Activated T-helper 1 cell treated with anti-CD3 and anti-CD28 coated beads, Interleukin-2, amount 50 U/mL, for 16 hours (primary cell): ENCODE measurements around the gene NEURL1B.

Experiments
- DNase-seq, 2 donors: peaks; one replicate each; pipeline ENCODE4 v3.0.0-alpha.2; 2020; ENCODE audit warnings: low read depth in 1 of 2, low spot score in 1 of 2

Gene NEURL1B

DNA sequence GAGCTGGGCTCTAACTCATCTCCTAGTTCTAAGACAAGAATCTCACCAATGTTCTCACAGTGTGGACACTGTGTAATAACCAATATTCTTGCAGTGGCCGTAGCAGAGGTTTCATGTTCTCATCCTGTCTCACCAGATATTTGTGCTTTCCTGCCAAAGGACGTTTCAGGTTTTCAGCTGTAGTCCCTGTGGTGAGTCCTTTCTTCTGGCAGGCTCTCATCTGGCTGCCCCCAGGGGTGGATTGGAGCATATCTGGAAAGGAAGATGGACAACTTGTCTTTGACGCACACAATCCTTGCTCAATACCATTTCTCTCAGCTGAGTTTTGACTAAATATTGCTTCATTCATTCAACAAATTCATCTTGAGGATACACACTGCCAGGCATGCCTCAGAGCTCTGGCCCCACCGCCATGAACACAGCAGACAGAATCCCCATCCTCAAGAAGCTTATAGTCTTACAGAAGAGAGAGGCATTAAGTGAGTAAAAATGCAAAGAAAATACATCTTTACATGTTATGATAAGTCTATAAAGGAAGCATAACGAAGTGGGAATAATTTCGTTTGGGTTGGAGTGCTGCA is 33.8 kb upstream of the NEURL1B start:
- no peak for DNase-seq

DNA sequence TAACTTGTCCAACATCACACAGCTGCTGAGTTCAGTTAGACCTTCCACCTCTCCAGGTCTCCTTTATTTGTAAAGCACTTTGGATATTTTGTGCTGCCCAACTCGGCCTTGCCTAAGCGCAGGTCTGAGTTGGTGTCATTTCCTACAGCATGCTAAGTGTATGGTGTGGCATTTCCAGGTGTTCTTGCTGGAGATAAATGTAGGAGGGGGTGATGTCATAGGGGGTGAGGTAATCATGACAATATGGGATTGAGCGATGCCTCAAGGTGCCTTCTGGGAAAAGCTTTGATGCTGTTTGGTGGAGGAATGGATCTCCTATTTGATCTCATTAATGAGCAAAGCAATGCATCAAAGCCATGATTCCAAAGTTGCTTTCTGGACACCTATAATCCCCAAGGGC is 32.3 kb upstream of the NEURL1B start:
- no peak for DNase-seq

DNA sequence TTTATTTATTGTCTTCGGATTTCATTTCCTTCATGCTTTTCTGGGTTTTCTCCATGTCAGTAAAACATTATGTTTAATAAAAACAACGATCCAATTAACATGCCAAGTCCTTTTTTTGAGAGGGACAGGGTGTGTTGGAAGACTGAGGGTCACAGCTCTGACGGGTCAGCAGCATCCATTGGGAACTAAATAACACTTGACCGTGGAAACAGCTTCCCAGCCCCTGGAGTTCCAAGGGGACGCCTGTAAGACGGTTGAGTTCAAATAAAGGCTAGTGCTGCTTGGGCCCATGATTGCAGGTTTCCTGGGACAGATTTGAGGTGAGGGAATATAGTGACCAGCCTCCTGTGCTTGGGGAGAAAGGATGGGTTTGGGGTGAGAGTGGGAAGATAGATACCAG is 30.4 kb upstream of the NEURL1B start:
- DNase-seq: no peak

DNA sequence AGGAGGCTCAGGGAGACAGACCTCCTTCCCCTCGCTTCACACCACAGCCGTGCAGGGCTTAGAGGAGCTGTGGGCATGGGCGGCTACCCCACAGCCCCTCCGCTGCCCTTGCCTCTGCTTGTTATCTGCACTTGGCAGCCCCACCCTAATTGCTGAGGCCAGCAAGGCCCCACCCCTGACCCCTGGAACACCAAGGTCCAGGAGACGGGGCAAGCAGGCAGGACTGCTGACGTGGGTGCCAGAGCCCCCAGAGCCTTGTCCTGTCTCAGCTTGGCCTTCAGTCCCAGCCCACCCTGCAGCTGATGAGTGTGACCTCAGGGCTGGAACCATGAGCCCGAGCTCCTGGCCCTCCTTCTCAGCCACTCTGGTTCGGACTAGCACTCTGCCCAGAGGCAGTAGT is 29.1 kb upstream of the NEURL1B start:
- no peak for DNase-seq

DNA sequence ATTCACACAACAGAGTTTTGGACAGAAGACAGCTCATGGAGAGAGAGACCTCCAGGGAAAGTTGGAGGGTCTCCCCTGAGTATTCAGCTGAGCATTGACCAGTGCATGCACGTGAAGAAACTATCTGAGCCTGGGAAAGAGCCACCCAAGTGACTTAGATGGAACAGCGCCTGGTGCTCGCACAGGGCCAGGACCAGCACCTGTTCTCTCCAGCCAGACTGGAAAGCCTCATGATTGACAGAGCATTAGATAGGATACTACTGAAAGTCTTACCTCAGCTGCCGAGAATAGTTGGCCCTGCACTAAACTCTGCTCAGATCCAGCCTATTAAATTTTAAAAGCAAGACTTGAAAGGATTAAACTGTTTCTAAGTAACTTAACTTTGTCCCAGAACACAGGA is 28.3 kb upstream of the NEURL1B start:
- DNase-seq: no peak

DNA sequence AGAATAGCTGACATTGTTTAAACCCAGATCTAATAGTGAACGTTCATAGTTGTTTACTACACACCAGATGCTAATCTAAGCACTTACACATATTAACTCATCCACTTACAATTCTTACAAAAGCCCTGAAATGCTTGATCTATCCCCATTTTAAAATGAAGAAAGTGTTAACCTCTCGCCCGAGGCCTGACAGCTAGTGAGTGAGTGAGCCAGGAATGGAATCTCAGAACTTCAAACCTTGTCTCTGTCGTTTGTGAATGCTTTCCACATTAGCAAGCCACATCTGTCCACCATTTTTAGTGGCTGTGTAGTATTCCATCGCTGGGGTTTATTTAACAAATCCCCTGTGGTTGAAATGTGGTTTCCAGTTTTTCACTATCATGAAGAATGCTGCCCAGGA is 24.9 kb upstream of the NEURL1B start:
- no peak for DNase-seq

DNA sequence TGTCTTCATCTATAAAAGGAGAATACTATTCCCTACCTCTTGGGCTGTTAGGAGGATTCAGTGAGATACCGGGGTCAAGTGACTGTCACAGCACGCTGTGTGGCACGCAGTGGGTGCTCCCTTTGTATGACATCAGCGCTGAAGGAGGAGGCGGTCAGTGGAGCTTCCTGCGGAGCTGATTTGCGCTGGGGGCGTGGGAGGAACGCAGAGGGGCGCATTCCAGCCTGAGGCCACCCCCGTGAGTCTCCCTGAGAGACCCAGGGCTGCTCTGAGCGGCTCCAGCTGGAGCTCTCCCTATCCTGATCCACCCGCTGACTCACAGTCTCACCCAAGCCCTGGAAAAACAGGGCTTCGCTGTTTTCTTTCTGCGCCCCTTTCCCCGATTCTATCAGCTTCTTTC is 24.3 kb upstream of the NEURL1B start:
- DNase-seq: no peak

DNA sequence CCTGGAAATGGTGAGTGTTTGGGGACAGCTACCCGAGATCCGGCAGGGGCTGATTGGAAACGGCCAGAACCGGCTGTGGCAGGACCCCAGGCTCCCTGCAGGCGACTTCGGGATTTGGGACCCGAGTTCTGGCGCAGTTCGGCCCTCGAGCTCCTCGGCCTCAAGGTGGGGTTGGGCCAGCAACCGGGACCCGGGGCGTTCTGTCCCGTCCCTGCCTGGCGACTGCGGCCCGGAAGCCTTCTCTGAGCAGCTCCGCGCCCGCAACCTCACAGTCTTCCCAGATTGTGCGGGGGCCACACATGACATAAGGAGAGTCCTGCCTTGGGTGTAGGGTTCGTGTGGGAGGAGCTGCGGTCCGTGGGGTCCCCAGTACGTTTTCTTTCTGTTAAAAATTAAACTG is 23.2 kb upstream of the NEURL1B start:
- no peak for DNase-seq

DNA sequence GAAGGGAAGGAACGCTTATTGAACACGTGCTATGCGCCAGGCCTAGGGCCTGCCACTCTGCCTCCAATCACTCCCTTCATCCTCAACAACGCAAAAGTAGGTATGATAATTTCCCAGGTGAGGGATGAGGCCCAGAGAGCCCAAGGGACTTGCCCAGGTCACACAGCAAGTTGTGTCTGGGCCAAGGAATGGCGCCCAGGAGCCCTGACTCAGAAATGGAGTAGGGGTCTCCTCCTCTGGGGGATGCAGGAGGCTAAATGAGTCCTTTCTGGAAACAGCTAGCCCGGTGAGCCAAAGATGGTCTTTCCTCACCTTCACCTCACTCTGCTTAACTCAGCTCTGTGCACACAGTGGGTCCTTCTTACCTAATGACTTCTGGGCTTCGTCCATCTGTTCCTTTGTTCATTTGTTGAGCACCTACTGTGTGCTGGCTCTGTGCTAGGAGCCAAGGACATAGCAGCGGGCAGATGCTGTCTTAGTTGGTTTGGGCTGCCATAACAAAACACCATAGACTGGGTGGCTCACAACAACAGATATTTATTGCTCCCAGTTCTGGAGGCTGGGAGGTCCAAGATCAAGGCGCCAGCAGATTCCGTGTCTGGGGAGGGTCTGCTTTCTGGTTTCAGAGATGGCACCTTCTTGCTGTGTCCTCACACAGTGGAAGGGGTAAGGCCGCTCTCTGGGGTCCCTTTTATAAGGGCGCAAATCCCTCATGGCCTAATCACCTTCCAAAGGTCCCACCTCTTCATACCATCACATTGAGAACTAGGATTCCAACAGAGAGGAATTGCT is 22.3 kb upstream of the NEURL1B start:
- DNase-seq: no peak

DNA sequence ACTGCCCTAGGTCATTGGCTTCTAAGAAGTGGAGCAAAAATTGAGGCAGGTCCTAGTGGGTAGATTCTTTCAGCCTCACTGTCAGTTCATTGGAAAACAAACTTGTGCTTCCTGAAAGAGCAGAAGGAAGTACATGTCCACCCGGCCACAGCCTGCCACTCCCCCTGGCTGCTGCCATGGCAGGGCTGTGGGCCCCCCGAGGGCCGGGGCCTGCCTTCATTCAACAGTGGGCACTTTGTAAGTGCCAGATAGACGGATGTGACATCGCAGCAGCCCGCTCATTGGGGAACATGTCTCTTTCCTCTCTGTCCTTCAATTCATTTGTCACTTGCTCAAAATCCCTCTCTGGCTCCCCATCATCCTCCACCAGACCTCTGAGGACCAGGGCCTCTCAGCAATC is 20.6 kb upstream of the NEURL1B start:
- DNase-seq: no peak

DNA sequence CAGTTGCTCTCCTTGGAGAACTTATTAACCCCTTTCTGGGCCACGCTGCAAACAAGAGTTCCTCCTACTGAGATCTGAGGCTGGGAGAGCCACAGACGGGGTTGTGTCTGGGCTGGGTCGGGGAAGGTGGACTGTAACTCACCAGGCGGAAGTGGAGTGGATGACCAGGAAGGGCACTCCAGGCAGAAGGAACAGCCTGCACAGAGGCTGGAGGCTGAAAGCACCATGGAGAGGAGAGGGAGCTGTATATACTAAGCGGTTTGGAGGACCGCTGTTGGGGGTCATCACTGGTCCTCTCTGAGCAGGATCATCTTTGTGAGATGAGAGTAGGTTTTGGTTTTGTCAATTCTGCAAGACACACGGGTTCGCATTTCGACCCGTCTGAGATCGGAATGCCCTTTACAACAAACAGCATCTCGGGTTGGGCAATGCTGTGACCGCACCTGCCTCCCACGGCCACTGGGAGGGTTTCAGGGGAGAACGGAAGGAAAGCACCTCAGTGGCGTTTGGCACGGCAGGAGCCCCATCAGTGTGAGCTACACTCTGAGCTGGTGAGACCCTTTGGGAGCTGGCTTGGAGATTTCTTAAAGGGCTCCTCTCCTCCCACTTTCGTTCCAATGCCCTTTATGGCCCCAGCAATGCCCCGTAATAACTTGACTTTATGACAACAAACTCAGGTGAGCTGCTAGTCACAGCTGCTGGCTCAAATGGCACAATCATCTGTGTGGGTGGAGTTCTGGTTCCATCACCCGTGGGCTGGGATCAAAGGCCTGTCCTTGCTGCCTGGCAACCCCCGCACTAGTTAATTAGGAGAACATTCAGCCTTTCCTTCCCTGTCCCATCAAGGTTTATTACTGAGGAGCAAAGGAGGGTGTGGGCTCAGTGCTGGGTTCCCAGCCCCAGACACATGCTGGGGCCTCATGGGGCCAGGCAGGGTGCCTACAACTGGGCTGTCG is 18.7 kb upstream of the NEURL1B start:
- DNase-seq: no peak

DNA sequence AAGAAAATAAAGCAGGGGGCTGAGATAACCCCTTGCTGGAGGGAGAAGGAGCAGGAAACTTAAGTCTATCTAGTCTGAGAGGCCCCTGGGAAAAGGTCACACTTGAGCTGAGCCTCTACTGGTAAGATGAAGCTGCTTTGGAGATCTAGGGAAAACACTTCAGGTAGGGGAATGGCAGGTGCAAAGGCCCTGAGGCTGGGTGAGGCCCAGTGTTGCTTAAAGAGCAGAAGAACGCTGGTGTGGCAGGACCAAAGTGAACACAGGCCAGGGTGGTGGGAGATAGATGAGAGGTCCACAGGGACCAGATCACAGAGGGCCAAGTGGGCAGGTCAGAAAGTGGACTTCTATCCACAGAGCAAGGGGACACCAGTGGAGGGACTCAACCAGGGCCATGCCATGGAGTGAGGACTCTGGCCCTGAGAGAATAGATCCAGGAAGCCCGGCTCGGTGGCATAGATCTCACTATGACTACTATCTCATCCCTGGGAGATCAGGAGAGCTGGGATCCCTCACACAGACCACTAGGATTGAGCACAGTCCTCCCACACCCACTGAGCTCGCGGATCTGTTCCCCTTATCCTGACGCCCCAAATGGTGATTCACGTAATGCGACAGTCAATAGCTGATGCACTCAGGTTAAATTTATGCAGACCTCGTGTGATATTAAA is 17.6 kb upstream of the NEURL1B start:
- DNase-seq: no peak

DNA sequence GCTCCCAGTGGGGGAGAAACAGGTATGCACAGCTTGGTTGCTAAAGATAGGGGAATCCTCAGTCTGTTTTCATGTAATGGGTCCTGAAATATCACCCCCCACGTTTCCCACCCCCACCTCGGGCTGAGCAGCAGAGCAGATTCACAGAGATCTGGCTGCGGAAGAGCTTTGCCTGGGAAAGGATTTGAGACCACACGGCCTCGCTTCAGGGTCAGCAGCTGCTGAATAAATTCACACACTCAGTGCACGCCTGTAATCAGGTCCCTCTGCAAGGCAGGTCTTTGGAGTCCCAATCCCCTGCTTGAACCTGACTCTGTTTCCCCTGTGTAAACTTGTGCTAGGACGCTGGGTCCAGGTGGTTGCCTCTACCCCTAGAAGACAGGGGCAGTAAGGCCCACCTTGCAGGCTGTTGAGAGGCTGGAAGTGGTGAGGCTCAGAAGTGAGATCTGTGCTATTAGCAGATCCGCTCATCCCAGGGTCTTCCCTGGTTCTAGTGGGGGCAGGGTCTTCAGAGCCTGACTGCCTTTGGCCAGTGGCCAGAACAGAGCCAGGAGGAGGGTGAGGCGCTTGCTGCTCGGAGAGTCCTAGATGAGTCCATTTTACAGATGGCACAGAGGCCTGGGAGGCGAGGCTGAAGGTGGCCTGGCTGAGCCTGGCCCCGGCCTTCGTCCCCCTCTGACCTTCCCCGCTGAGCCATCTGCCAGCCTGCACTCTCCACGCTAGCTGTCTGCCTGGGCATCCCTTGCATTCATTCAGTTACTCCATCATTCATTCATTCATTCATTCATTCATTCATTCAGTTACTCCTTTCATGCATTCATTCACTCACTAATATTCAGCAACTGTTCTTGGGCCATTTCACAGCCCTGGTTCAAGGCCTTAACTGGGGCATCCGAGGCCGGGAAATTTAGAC is 16.7 kb upstream of the NEURL1B start:
- no peak for DNase-seq

DNA sequence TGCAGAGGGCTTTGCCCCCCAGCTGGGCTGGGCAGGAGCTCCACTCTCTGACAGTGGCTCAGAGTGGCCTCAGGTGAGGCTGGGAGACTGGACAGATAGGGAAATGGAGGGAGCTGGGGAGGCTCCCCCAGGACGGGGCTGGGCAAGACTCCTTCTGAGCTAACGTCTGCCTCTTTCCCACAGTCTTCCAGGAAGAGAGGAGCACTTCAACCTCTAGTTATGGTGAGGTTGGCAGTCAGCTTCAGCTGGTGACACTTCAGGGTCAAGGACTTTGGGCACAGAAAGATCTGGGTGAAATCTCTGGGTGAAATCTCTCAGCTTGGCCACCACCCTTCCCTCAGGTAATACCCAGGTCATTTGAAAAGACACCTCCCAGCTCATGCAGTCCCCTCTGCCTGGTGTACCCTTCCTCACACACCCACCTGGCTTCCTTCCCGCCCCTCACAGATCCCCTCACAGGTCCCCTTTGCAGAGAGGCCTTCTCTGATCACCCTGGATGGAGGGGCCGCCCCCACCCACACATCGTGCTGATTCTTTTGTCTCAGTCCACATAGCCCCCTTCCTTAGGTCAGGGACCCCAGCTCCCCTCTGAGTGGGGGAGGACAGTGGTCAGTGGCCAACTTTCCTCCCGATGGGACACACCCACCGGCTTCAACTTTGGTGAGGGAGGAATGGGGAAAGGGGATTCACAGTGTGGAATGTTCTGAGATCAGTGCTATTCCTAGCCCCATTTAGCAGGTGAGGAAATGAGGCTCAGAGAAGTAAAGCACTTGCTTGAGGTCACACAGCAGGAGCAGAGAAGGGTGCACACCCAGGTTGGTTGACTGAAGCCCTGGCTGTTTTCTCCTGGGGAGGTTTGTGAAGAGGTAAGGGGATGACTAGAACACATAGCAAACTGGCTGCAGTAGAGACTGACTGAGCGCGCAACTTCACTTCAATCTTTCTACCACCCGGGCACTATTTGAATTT is 15.8 kb upstream of the NEURL1B start:
- DNase-seq: no peak

DNA sequence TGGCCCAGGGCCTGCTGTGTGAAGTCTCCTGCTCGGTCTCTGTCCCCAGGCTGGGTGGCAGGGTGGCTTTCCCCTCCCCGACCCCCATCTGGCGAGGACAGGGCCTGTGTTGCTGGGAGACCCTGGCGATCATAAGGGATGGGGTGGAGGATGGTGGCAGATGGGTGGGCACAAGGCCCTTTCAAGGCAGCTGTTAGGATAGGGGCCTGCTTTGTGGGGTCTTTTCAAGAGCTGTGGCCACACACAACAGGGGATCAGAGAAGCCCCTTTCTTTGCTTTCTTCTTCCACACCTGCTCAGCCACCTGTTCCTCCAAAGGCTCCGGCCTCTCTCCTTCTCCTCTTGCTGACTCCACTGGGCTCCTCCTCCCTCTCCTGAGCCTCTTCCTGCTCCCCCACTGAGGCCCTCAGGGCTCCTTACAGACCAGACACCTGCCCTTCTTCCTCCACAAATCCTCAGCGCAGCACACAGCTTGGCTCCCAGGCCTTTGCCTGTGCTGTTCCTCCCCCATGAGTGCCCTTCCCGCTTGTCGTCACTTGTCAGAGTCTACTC is 15.0 kb upstream of the NEURL1B start:
- DNase-seq: no peak

DNA sequence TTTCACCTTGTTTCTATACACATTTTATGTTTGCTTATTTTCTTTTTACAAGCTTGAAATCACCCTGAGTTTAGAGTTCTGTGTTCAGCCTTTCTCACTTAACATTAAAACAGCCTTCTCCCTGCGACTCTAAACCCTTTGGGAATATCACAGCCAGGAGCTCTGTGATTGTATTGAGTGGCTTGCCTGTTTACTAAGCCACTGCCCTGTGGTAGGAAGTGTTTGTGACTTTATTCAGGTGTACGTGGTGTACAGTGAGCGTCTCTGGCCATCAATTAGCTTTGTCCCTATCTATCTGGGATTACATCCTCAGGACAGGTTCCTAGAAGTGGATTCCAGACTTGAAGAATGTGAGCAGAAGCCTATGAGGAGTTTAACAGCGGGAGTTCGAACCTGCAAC is 11.0 kb upstream of the NEURL1B start:
- no peak for DNase-seq

DNA sequence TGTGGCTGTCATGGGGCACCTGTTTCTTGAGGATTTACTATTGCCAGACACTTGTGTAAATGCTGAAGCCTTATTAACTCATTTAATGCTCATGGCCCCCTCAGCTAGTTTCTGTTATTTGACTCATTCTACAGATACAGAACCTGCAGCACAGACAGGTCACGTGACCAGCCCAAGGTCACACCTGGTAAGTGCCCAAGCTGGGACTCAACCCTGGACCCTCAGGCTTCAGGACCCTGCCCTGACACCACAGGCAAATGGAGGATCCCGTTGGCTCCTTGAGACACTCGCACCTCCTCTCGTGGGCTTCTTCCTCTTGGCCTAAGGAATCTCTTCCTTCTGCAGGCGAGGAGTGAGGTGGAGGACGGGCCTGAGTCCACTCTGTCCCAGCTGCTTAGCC is 10.6 kb upstream of the NEURL1B start:
- DNase-seq: no peak

DNA sequence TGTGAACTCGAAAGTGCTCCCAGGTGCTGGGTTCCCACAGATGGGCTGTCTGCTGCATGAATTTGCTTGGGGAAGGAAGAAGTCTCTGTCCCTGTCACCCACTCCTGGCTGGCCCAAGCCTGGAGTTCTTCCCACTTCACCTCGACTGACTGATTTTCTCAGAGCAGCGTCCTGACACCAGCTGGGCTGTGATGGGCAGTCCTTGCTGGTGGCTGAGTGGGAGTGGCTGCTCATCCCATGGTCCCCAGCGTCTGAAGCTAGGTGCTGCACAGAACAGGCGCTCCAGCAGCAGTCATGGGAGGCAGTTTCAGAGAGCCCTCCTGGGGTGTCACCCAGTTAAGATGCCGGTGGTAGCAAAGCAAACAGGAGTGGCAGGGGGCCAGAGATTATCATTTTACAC is 10.1 kb upstream of the NEURL1B start:
- no peak for DNase-seq
